ENCODE data around the gene PPP1R13B.
"Not testable (repeated sequence)": the region's sequence is repeated elsewhere in the genome, so short reads cannot be mapped to it uniquely, and the experiment has no call there.

PPP1R13B gene

GRCh38 chr14:103832046-103832445 lies 15.3 kb downstream of the PPP1R13B start:
- no peak for DNase-seq (ENCODE audit: low read depth)

- DNase-seq (ENCODE audit: low read depth) = no peak
Measured at GRCh38 chr14:103830511-103831270, 16.7 kb downstream of the PPP1R13B start.

- no peak for DNase-seq (ENCODE audit: low read depth)
Measured at GRCh38 chr14:103828315-103828967, 18.9 kb downstream of the PPP1R13B start.

GRCh38 chr14:103825101-103825500 lies 22.3 kb downstream of the PPP1R13B start:
- DNase-seq (ENCODE audit: low read depth) = no peak

GRCh38 chr14:103820908-103821307 lies 26.5 kb downstream of the PPP1R13B start:
- DNase-seq (ENCODE audit: low read depth) = no peak

- DNase-seq (ENCODE audit: low read depth) = no peak
Measured at GRCh38 chr14:103820382-103820781, 27.0 kb downstream of the PPP1R13B start.

GRCh38 chr14:103819503-103820307 lies 27.7 kb downstream of the PPP1R13B start:
- DNase-seq (ENCODE audit: low read depth) = no peak

GRCh38 chr14:103818870-103819269 lies 28.5 kb downstream of the PPP1R13B start:
- no peak for DNase-seq (ENCODE audit: low read depth)

- DNase-seq (ENCODE audit: low read depth) = no peak
Measured at GRCh38 chr14:103818422-103818821, 29.0 kb downstream of the PPP1R13B start.

GRCh38 chr14:103817595-103817994 lies 29.8 kb downstream of the PPP1R13B start:
- DNase-seq (ENCODE audit: low read depth) = no peak

- no peak for DNase-seq (ENCODE audit: low read depth)
Measured at GRCh38 chr14:103816991-103817390, 30.4 kb downstream of the PPP1R13B start.

GRCh38 chr14:103815253-103815652 lies 32.1 kb downstream of the PPP1R13B start:
- no peak for DNase-seq (ENCODE audit: low read depth)

GRCh38 chr14:103811189-103811588 lies 36.2 kb downstream of the PPP1R13B start:
- no peak for DNase-seq (ENCODE audit: low read depth)

GRCh38 chr14:103808403-103809001 lies 38.9 kb downstream of the PPP1R13B start:
- peak; percentile 55 for DNase-seq (ENCODE audit: low read depth)

GRCh38 chr14:103806805-103807204 lies 40.6 kb downstream of the PPP1R13B start:
- DNase-seq (ENCODE audit: low read depth) = no peak

GRCh38 chr14:103805708-103806107 lies 41.7 kb downstream of the PPP1R13B start:
- no peak for DNase-seq (ENCODE audit: low read depth)

GRCh38 chr14:103803661-103804060 lies 43.7 kb downstream of the PPP1R13B start:
- no peak for DNase-seq (ENCODE audit: low read depth)

- DNase-seq (ENCODE audit: low read depth) = no peak
Measured at GRCh38 chr14:103802356-103802755, 45.0 kb downstream of the PPP1R13B start.

GRCh38 chr14:103801459-103801858 lies 45.9 kb downstream of the PPP1R13B start:
- DNase-seq (ENCODE audit: low read depth) = no peak

- DNase-seq (ENCODE audit: low read depth) = not testable (repeated sequence)
Measured at GRCh38 chr14:103793192-103793591, 54.2 kb downstream of the PPP1R13B start.

GRCh38 chr14:103788086-103788485 lies 59.3 kb downstream of the PPP1R13B start:
- no peak for DNase-seq (ENCODE audit: low read depth)

GRCh38 chr14:103782376-103782775 lies 65.0 kb downstream of the PPP1R13B start:
- no peak for DNase-seq (ENCODE audit: low read depth)
